CD4-positive, alpha-beta T cell (primary cell): ENCODE results near the gene FBLN1. TPM values are rescaled to one million over a fixed set of nuclear protein-coding genes. Genes with fewer than 3 reads are reported as not detected.

Experiments used
- ATAC-seq: fragments of 200-7000 bp; cut with Tn5 transposase; one replicate; pipeline ENCODE4 v1.10.0; 2022; ENCODE audit warnings: mild to moderate bottlenecking; ENCODE audit not compliant: poor library complexity
- CTCF ChIA-PET: fragments of 350-600 bp; sonication (Branson Sonifier 250); formaldehyde crosslinking; loops from one replicate; lab custom pipeline; 2021; ENCODE audit warnings: antibody characterized with exemption, inconsistent platforms; lab: Charles Lee
- POLR2A ChIA-PET: fragments of 350-600 bp; sonication (Branson Sonifier 250); formaldehyde crosslinking; loops from one replicate; lab custom pipeline; 2021; ENCODE audit warnings: antibody characterized with exemption, inconsistent platforms; lab: Charles Lee
- DNase-seq, 14 experiments: peaks; one replicate each; pipeline ENCODE4 v3.0.0-alpha.2; 2013 to 2020; ENCODE audit warnings: mixed read lengths in 2 of 14
- H3K27ac ChIP-seq, 2 donors: one replicate each; pipeline versions ENCODE4 v1.5.1 to v1.7.0; 2013; ENCODE audit warnings: low read length in 2 of 2, low read depth in 1 of 2, mild to moderate bottlenecking in 1 of 2
- H3K27me3 ChIP-seq, 2 experiments: 1 replicate in 1 of 2; 2 replicates in 1 of 2; pipeline versions ENCODE4 v1.6.1 to v1.7.0; 2013; ENCODE audit warnings: low read length in 2 of 2, control low read depth in 1 of 2, mild to moderate bottlenecking in 1 of 2, moderate library complexity in 1 of 2; ENCODE audit not compliant: insufficient read depth in 2 of 2, control insufficient read depth in 1 of 2
- H3K36me3 ChIP-seq: one replicate; pipeline ENCODE4 v1.6.1; 2013; ENCODE audit warnings: low read length, control low read depth; ENCODE audit not compliant: insufficient read depth
- H3K4me1 ChIP-seq: one replicate; pipeline ENCODE4 v1.6.1; 2013; ENCODE audit warnings: low read length, control low read depth; ENCODE audit not compliant: insufficient read depth
- H3K4me3 ChIP-seq: one replicate; pipeline ENCODE4 v1.5.1; 2013; ENCODE audit warnings: mild to moderate bottlenecking, low read length, moderate library complexity
- H3K9me3 ChIP-seq, 2 experiments: 1 replicate in 1 of 2; 2 replicates in 1 of 2; pipeline versions ENCODE4 v1.6.1 to v1.7.0; 2013; ENCODE audit warnings: low read length in 2 of 2, mild to moderate bottlenecking in 2 of 2, control low read depth in 1 of 2, moderate library complexity in 1 of 2; ENCODE audit not compliant: control insufficient read depth in 1 of 2, insufficient read depth in 1 of 2
- H3K27ac Mint-ChIP-seq: one replicate; pipeline ENCODE4 v1.8.0; 2020; ENCODE audit warnings: mixed read lengths
- H3K27me3 Mint-ChIP-seq: one replicate; pipeline ENCODE4 v1.8.0; 2021; ENCODE audit warnings: mixed read lengths
- H3K36me3 Mint-ChIP-seq: one replicate; pipeline ENCODE4 v1.8.0; 2021; ENCODE audit warnings: low read depth, mixed read lengths
- H3K4me1 Mint-ChIP-seq: one replicate; pipeline ENCODE4 v1.8.0; 2021; ENCODE audit warnings: low read depth, mixed read lengths
- H3K4me3 Mint-ChIP-seq: one replicate; pipeline ENCODE4 v1.8.0; 2020; ENCODE audit warnings: mild to moderate bottlenecking, mixed read lengths
- H3K9me3 Mint-ChIP-seq: one replicate; pipeline ENCODE4 v1.8.0; 2020; ENCODE audit warnings: mixed read lengths
- CTCF ChIP-seq: fragments of 200-600 bp; IDR thresholded peaks from one replicate; pipeline ENCODE4 v1.8.0; 2022; ENCODE audit warnings: antibody characterized with exemption, mild to moderate bottlenecking
- intact Hi-C, 2 experiments: fragments of 100-400 bp; cut with DNase I in 1 of 2; cut with micrococcal nuclease in 1 of 2; formaldehyde crosslinking; loops; one replicate each; pipeline versions ENCODE4 v1.15.1 to v1.9.0; 2023 to 2025; cut with DNase I, micrococcal nuclease
- total RNA-seq, 174 experiments: library from RNA in 2 of 174; stranded (reverse) in 2 of 174; gene quantifications; one replicate each; pipeline ENCODE4 v1.2.3 and lab custom pipeline; 2021 to 2026

The FBLN1 gene
- total RNA-seq, 2 experiments from 2014 or later: not detected

GRCh38 chr22:45473626-45474237 is 29.0 kb upstream of the FBLN1 start:
- no peak for ATAC-seq
- CTCF ChIA-PET: interaction anchor here (1.2 kb wide), 1 partner anchor 9 kb away, joined by 4 read pairs; no protein-coding TSS in a partner anchor
- no peaks in the 10 kb centered on the region for H3K36me3 Mint-ChIP-seq

GRCh38 chr22:45475063-45475747 is 27.5 kb upstream of the FBLN1 start:
- no peaks in the 10 kb centered on the region for H3K36me3 ChIP-seq
- H3K4me1 Mint-ChIP-seq: no peaks in the 10 kb centered on the region
- intact Hi-C loops: no loop called here
- no peaks in the 10 kb centered on the region for H3K36me3 Mint-ChIP-seq
- TF ChIP-seq CTCF: no peak
- ChIA-PET POLR2A (no interaction called here), CTCF (no interaction called here)
- H3K4me3 Mint-ChIP-seq: no peak overlapping the region
- no peak overlapping the region for H3K27ac Mint-ChIP-seq
- no peaks in the 10 kb centered on the region for H3K9me3 ChIP-seq
- peaks cover 23% of the 10 kb centered on the region for H3K27me3 Mint-ChIP-seq
- no peak for DNase-seq
- H3K4me1 ChIP-seq: no peaks in the 10 kb centered on the region
- H3K9me3 Mint-ChIP-seq: no peaks in the 10 kb centered on the region
- H3K27ac ChIP-seq: no peak overlapping the region
- no peak for ATAC-seq
- peaks cover 0 to 8% of the 10 kb centered on the region in 2 experiments for H3K27me3 ChIP-seq
- no peak overlapping the region for H3K4me3 ChIP-seq

More at GRCh38 chr22:45473626-45474237, 29.0 kb upstream of the FBLN1 start:
- intact Hi-C loops: no loop called here
- Mint-ChIP-seq H3K27ac (no peak overlapping the region), H3K27me3 (peaks cover 23% of the 10 kb centered on the region), H3K9me3 (no peaks in the 10 kb centered on the region), H3K4me3 (no peak overlapping the region), H3K4me1 (no peaks in the 10 kb centered on the region)
- no peak for DNase-seq
- Histone ChIP-seq H3K36me3 (no peaks in the 10 kb centered on the region), H3K4me1 (no peaks in the 10 kb centered on the region), H3K27me3 (peaks cover 0 to 8% of the 10 kb centered on the region in 2 experiments), H3K9me3 (no peaks in the 10 kb centered on the region), H3K4me3 (no peak overlapping the region), H3K27ac (no peak overlapping the region)
- POLR2A ChIA-PET: no interaction called here
- TF ChIP-seq CTCF: no peak

GRCh38 chr22:45475851-45476514 is 26.7 kb upstream of the FBLN1 start:
- H3K27me3 Mint-ChIP-seq: peaks cover 23% of the 10 kb centered on the region
- no peaks in the 10 kb centered on the region for H3K36me3 Mint-ChIP-seq
- no peak overlapping the region for H3K4me3 Mint-ChIP-seq
- H3K9me3 Mint-ChIP-seq: no peaks in the 10 kb centered on the region
- Histone ChIP-seq H3K27me3 (peaks cover 0 to 8% of the 10 kb centered on the region in 2 experiments), H3K27ac (no peak overlapping the region), H3K4me1 (no peaks in the 10 kb centered on the region), H3K9me3 (no peaks in the 10 kb centered on the region), H3K36me3 (no peaks in the 10 kb centered on the region), H3K4me3 (no peak overlapping the region)
- no peak for ATAC-seq
- ChIA-PET POLR2A (no interaction called here), CTCF (no interaction called here)
- TF ChIP-seq CTCF: no peak
- no peaks in the 10 kb centered on the region for H3K4me1 Mint-ChIP-seq
- intact Hi-C loops: no loop called here
- no peak for DNase-seq
- H3K27ac Mint-ChIP-seq: no peak overlapping the region
